HG03442 (cell line): ENCODE measurements around the gene STRN3.
"Not testable (repeated sequence)": the region's sequence is repeated elsewhere in the genome, so short reads cannot be mapped to it uniquely, and the experiment has no call there.

Experiments used
- ATAC-seq: cut with Tn5 transposase; IDR thresholded peaks from one replicate; pipeline ENCODE4 v1.9.1; 2021; ENCODE audit warnings: mild to moderate bottlenecking, moderate library complexity; ENCODE audit not compliant: unreplicated experiment

The STRN3 gene

GRCh38 chr14:30921788-30922187 is 104.4 kb downstream of the STRN3 start:
- ATAC-seq = no peak

GRCh38 chr14:30921305-30921704 is 104.9 kb downstream of the STRN3 start:
- ATAC-seq = no peak

DNA sequence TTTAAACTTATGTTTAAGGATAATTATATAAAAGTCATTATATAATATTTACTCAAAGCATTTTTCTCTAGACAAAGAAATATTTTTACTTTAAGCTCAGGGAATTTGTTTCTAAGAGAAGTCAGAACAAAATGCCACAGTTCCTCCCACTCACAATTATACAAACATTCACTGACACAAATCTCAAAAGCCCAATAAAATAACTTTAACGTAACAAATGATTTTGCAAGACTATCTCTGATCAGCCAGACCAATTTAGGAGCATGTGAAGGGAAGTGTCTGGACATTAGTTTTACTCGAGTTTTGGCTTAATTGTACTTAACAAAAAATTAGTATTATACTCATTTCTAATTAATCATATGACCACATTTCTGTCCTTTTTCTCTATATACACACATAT is 110.6 kb downstream of the STRN3 start:
- no peak for ATAC-seq

- ATAC-seq = no peak
Measured at GRCh38 chr14:30914812-30915211, 111.4 kb downstream of the STRN3 start.

DNA sequence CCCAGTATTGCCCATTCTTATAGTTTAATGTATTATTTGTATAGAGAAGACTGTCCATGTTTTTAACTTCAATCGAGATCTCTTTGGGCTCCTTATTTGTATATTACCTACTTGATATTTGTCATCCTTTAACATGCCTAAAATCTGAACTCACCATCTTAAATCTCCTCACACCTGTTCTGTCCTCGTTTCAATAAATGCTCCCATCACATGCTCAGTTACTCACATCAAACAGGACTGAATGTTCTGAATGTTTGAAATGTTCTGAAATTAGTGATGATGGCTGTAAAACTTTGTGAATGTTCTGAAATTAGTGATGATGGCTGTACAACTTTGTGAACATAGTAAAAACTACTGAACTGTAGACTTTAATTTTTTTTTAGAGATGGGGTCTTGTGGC is 117.4 kb downstream of the STRN3 start:
- no peak for ATAC-seq

DNA sequence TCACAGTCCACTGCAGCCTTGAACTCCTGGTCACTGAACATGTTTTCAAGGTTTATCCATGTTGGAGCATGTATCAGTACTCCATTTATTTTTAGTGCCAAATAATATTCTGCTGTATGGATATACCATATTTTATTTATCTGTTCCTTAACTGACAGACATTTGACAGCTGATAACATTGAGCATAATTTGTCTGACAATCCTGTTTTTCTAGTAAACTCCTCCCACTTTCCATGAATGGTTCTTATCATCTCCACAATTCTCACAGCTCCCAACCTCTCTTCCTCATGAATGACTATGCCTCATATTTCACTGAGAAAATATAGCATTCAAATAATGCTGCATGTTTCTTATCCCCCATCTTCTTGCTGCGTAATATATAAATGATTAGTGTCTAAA is 118.5 kb downstream of the STRN3 start:
- ATAC-seq = no peak

DNA sequence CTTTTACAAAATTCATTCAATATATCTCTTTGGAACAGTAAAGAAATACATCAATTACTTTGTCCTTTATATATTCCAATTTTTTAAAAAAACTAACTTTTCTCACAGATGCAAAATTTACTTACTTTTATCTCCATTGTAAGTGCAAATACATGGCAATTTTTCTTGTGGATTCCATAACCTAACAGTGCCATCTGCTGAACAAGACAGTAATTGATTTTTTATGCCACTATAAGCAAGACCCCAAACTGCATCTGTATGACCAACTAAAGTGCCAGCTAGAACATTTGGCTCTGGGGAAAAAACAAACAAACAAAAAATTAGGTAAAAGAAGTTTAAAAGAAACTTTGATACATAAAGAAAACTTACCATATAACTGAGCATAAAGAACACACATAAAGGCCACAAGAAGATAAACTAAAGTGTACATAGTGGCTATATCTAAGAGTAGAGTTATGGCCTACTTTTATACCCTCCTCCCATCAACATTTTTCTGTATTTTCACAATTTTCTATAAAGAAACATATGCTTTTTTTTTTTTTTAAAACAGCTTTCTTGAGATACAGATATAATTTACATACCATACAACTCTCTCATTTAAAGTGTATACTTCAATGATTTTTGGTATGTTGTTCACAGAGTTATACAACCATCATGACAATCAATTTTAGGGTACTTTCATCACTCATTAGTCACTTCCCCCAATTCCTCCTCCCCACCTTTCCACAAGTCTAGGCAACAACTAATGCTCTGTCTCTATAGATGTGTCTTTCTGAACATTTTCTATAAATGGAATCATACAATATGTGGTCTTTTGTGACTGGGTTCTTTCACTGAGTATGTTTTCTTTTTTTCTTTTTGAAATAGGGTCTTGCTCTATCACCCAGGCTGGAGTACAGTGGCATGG is 119.2 kb downstream of the STRN3 start:
- no peak for ATAC-seq

DNA sequence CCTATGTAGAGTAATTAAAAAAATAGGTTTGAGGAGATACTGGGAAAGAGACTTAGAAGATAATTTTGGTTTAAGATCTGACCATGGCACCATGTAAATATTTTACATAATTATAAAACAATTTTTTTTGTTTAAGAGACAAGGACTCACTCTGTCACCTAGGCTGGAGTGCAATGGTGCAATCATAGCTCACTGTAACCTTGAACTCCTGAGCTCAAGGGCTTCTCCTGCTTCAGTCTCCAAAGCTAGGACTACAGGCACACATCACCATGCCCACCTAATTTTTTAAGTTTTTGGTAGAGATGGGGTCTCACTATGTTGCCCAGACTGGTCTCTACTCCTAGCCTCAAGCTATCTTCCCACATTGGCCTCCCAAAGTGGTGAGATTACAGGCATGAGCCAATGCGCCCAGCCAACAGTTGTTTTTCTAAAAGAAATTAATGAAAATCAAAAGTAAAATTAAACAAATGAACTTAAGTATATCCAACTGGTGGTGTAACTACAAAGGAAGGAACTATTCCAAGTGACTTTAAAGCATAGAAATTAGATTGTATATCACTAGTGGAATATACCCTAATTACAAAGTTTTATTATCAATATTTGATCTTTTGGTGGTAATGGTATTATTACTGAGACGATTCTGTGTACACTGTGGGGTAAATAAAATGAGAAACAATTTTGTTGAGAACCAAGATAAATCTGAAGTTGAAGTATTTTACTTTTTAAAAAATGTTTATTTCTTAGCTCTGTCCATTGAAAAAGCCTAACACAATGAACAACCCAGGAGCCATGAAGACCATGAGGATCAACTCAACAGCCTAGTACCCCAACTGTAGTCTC is 122.7 kb downstream of the STRN3 start:
- ATAC-seq = no peak

- not testable (repeated sequence) for ATAC-seq
Measured at GRCh38 chr14:30897121-30897520, 129.1 kb downstream of the STRN3 start.

DNA sequence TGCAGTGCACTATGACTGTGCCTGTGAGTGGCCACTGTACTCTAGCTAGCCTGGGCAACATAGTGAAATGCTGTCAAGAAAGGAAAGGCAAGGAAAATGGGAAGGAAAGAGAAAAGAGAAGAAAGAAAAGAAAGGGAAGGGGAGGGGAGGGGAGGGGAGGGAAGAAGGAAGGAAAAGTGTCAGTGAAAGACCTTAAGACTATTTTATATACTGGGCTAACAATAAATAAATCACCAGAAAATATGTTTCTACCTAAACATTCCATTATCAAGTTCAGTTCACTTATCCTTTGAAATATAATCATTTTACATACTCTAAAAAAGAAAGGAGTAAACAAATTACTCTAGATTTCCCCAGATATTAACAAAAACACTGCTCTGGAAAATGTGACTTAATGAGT is 129.7 kb downstream of the STRN3 start:
- no peak for ATAC-seq

- ATAC-seq = no peak
Measured at GRCh38 chr14:30894923-30895515, 131.2 kb downstream of the STRN3 start.

DNA sequence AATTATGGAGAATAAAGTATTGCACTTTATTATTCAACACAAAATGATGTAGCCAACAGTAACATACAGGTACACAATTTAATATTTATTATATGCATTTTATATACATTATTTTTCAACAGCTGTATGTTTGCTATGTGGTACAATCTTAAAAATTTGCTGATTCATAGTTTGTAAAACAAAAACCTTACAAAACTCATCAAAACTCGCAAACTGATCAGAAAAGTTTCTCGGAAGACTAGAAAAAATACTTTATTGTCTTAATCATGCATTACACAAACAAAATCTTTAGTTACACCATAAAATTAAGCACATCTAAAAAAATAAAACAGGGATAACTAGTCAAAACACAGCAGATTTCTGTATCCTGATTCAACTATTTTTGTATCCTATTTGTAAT is 132.4 kb downstream of the STRN3 start:
- ATAC-seq = no peak

GRCh38 chr14:30889244-30889594 is 137.0 kb downstream of the STRN3 start:
- ATAC-seq = no peak

DNA sequence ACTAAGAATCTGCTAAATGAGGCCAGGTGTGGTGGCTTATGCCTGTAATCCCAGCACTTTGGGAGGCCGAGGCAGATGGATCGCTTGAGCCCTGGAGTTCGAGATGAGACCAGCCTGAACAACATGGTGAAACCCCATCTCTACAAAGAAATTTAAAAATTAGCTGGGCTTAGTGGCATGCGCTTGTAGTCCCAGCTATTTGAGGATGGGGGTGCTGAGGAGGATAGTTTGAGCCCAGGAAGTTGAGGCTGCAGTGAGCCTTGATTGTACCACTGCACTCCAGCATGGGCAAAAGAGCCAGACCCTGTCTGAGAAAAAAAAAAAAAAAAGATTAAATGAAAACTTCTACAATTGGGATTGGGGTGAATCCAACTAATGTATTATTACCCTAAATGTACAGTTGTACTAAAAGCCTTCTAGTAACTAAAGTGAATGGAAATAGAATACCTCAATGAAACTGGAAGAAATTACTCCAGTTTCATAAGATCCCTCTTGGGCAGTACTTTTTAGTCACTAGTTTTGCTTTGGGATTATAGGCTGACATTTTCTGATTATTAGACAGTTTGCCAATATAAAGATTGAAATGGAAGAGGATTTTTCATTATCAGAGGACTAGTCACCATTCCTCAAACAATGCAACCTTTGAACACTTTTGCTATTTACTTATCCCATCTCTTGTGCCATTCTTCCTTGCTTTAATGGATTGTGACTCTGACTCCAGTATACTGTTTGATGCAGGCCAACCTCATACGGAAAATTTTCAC is 137.5 kb downstream of the STRN3 start:
- no peak for ATAC-seq

GRCh38 chr14:30885840-30886740 is 140.1 kb downstream of the STRN3 start:
- ATAC-seq = no peak

DNA sequence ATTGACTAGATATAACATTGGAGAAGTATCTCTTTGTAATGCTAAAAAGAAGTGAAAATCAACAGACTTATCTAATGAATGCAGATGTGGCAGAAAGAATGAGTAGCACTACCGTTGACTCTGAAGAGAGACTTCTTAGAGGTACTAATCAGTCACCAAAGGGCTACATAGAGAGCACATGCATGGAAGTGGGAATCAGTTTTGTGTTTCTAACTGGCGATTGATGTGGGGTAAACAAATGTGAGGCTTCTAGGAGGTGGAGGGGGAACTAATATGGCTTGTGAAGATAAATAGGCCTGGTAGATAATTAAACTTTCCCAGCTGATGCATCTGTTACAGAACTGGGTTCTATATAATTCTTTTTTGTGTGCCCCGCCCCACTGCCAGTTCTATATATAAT is 141.3 kb downstream of the STRN3 start:
- ATAC-seq = no peak

DNA sequence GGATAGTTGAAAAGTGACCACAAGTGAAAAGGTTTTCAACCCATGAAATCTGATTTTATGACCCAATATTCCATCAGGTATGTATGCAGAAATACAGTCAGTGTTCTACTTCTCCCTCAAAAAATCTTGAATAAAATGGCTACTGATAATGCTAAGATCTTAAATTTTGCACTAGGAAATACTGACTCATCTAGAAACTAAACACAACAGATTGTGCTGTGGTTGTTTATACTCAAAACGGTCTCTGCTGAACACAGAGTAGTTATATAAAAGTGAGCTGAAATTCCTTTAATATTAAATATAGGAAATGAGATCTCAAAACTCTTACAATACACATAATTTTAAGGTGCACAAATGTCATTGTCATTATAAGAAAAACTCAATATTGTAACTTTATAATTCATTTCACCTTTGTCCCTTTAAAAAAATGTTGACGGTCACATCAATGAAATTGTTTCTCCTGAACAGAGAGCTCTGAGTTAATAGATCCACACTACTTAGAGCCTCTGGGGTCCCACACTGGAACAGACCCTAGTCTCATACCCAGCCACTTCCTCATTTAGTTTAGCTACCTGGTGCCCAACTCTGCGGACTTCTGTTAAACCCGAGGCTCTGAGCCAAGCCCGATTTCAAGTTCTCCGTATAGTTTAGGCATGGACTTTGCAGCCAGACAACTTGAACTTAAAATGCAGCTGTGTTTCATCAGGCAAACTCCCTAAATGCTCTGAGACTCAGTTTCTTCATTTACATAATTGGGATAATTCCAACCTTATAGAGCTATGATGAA is 142.5 kb downstream of the STRN3 start:
- ATAC-seq = peak; percentile 47

DNA sequence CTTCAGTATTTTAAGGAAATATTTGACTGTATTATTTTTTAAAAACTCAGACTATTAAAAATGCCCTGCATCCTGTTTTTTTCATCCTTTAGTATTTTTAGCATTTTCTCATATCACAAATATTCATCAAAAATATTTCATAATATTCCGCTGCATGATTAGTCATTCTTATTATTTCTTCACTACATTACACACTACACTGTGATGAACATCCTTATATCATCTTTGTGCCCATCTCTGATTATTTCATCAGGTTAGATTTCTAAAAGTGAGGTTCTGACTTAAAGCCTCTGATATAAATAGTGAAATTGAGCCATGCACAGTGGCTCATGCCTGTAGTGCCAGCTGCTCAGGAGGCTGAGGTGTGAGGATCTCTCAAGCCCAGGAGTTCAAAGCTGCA is 143.7 kb downstream of the STRN3 start:
- ATAC-seq = no peak

DNA sequence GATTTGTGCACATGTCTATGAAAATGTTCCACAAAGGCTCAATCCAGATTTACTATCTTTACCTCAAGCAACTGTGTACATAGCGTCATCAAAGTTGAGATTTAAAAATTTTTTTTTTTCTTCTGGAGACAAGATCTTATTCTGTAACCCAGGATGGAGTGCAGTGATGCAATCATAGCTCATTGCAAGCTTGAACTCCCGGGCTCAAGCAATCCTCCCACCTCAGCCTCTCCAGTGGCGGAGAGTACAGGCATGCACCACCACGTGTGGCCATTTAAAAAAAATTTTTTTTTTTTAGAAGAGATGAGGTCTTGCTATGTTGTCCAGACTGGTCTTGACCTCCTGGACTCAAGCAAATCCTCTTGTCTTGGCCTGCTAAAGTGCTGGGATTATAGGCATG is 149.5 kb downstream of the STRN3 start:
- no peak for ATAC-seq
